HepG2 (cell line): Measurements from ENCODE around the gene C2orf15. TPM values are rescaled to one million over a fixed set of nuclear protein-coding genes. Genes with fewer than 3 reads are reported as not detected.

Experiments used
- ATF7-NPFF ChIP-seq: sonication (generic); formaldehyde crosslinking; IDR thresholded peaks from 2 replicates; pipeline ENCODE4 v1.8.1; 2023; ENCODE audit warnings: mild to moderate bottlenecking, low read depth, missing genetic modification reagents, moderate library complexity
- DNMT1 ChIP-seq: sonication (generic); formaldehyde crosslinking; IDR thresholded peaks from 2 replicates; pipeline ENCODE4 v1.5.1; 2020; ENCODE audit warnings: mild to moderate bottlenecking, missing genetic modification reagents
- KDM4B ChIP-seq: sonication (generic); formaldehyde crosslinking; IDR thresholded peaks from 2 replicates; pipeline ENCODE4 v1.4.0; 2020; ENCODE audit warnings: missing genetic modification reagents
- NFATC3 ChIP-seq: sonication (generic); formaldehyde crosslinking; IDR thresholded peaks from 2 replicates; pipeline ENCODE4 v1.5.1; 2020; ENCODE audit warnings: mild to moderate bottlenecking, missing genetic modification reagents
- POLR2AphosphoS5 ChIP-seq: IDR thresholded peaks from 2 replicates; pipeline ENCODE4 v1.6.1; 2012; ENCODE audit warnings: low read depth, low read length
- POLR2G ChIP-seq: fragments of 200-400 bp; formaldehyde crosslinking; IDR thresholded peaks from 2 replicates; pipeline ENCODE4 v1.6.1; 2018; ENCODE audit warnings: mild to moderate bottlenecking, low read depth, low read length, moderate library complexity
- ZNF143 ChIP-seq: sonication (generic); formaldehyde crosslinking; IDR thresholded peaks from 2 replicates; pipeline ENCODE4 v1.4.0; 2020; ENCODE audit warnings: missing genetic modification reagents
- ZNF335 ChIP-seq: sonication (generic); formaldehyde crosslinking; IDR thresholded peaks from 2 replicates; pipeline ENCODE4 v1.4.0; 2020; ENCODE audit warnings: missing genetic modification reagents
- ZNF33B ChIP-seq: sonication (generic); formaldehyde crosslinking; IDR thresholded peaks from 2 replicates; pipeline ENCODE4 v1.5.1; 2020; ENCODE audit warnings: mild to moderate bottlenecking, missing genetic modification reagents
- ZNF674 ChIP-seq: sonication (generic); formaldehyde crosslinking; IDR thresholded peaks from 2 replicates; pipeline ENCODE4 v1.5.0; 2020; ENCODE audit warnings: low read depth, mild to moderate bottlenecking, missing genetic modification reagents
- ZNF773 ChIP-seq: sonication (generic); formaldehyde crosslinking; IDR thresholded peaks from 2 replicates; pipeline ENCODE4 v1.4.0; 2020; ENCODE audit warnings: missing genetic modification reagents, borderline replicate concordance
- ZNF883 ChIP-seq: sonication (generic); formaldehyde crosslinking; IDR thresholded peaks from 2 replicates; pipeline ENCODE4 v1.5.1; 2020; ENCODE audit warnings: mild to moderate bottlenecking, missing genetic modification reagents; ENCODE audit errors: not compliant biosample characterization
- polyA plus RNA-seq, 8 experiments: library from polyadenylated mRNA; depleted of rRNA in 3 of 8; stranded (reverse) in 7 of 8; unstranded in 1 of 8; fragments of >200 nt; fragmentation: Illumina TruSeq in 4 of 8; extraction: Trizol in 4 of 8; gene quantifications; 2 replicates each; pipeline versions ENCODE4 v1.2.1 to v1.2.3, GENCODE V29; 2011 to 2016; ENCODE audit warnings: low read depth in 4 of 8, missing spikeins in 1 of 8, mixed read lengths in 1 of 8; ENCODE audit not compliant: insufficient read depth in 1 of 8
- total RNA-seq, 5 experiments: library from RNA; depleted of rRNA; stranded (reverse); fragments of >200 nt; fragmentation: Illumina TruSeq; extraction: Trizol; gene quantifications; 2 replicates each; pipeline ENCODE4 v1.2.3, GENCODE V29; 2016; ENCODE audit warnings: low read depth in 1 of 5
- TF ChIP-seq, protein P1 (sequence below): sonication (generic); formaldehyde crosslinking; IDR thresholded peaks from 2 replicates; pipeline ENCODE4 v1.8.0; 2022; ENCODE audit warnings: mild to moderate bottlenecking, missing genetic modification reagents
- TF ChIP-seq, protein P2 (sequence below): sonication (generic); formaldehyde crosslinking; IDR thresholded peaks from 2 replicates; pipeline ENCODE4 v1.4.0; 2020; ENCODE audit warnings: missing genetic modification reagents, borderline replicate concordance
- TF ChIP-seq, protein P3 (sequence below): sonication (generic); formaldehyde crosslinking; IDR thresholded peaks from 2 replicates; pipeline ENCODE4 v1.5.0; 2020; ENCODE audit warnings: mild to moderate bottlenecking, missing genetic modification reagents
- TF ChIP-seq, protein P4 (sequence below): sonication (generic); formaldehyde crosslinking; IDR thresholded peaks from 2 replicates; pipeline ENCODE4 v1.8.1; 2023; ENCODE audit warnings: mild to moderate bottlenecking, missing genetic modification reagents, borderline replicate concordance
- TF ChIP-seq, protein P5 (sequence below): sonication (generic); formaldehyde crosslinking; IDR thresholded peaks from 2 replicates; pipeline ENCODE4 v1.4.0; 2020; ENCODE audit warnings: missing genetic modification reagents
- TF ChIP-seq, protein P6 (sequence below): sonication (generic); formaldehyde crosslinking; IDR thresholded peaks from 2 replicates; pipeline ENCODE4 v1.4.0; 2020; ENCODE audit warnings: mild to moderate bottlenecking, missing genetic modification reagents

The C2orf15 gene
- total and polyA plus RNA-seq, 2 of the 13 experiments (the other 11 are each of a cell fraction or from before 2014, with no cell fraction given): 5.5 to 8.3 TPM

DNA sequence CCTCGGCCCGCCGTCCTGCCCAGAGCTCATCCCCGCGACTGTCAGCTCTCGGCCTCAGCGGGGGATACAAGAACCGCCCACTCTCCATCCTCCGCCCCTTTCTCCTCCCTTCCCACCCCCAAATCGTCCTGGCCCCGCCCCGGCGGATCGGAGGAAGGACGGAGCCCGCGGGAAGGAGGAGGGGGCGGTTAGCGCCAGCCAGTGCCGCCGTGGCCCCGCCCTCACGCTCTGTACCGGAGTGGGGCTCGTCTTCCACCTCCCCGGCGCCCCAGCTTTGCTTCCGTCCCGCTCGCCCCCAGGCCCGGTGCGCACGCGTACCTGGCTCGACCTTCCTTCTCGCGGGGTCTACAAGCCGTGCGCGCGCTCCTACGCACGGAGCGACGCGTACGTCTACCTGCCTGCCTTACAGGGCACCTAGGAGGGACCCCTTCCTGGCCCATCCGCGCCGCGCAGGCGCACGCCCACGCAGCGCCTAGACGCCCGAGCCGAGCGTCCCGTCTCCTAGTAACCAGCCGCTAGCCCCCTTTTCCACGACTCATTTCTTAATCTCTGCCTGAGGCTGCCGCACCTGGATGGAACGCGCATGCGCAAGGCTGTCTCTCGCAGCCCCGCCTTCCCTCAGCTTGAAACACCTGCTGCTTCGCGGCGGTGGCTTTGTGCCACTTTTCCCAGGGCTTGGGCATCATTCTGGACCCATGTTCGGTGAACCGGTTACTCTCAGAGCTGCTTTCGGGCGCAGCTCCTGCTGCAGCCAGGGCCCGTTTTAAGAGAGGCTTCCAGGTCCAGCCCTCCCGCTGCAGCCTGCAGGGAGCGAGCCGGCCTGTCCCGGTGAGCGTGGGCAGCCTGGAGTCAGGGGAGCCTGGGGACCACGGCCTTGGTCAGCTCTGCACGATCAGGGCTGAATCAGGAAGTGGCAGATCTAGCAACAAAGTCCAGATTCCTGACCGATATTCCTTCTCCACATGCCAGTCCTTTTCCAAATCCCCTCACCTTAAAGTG, at the start of gene C2orf15 (continued):
- TF ChIP-seq ZNF883 (peak; percentile 81), POLR2AphosphoS5 (peak; percentile 98), ZNF33B (peak; percentile 24; the same call in 1 of the 2 replicates), DNMT1 (CRISPR knock-in tag) (peak; percentile 61; the same call in 1 of the 2 replicates), NFATC3 (CRISPR knock-in tag) (peak; percentile 71), KDM4B (peak; percentile 38; the same call in 1 of the 2 replicates), ZNF335 (CRISPR knock-in tag) (peak; percentile 66), ZNF674 (CRISPR knock-in tag) (no peak; the same call in 1 of the 2 replicates), ZNF143 (CRISPR knock-in tag) (peak; percentile 52; the same call in 1 of the 2 replicates), ATF7-NPFF (CRISPR knock-in tag) (no peak; the same call in 1 of the 2 replicates), ZNF773 (no peak), POLR2G (peak; percentile 92; the same call in 1 of the 2 replicates)
- TF ChIP-seq, protein P1, sequence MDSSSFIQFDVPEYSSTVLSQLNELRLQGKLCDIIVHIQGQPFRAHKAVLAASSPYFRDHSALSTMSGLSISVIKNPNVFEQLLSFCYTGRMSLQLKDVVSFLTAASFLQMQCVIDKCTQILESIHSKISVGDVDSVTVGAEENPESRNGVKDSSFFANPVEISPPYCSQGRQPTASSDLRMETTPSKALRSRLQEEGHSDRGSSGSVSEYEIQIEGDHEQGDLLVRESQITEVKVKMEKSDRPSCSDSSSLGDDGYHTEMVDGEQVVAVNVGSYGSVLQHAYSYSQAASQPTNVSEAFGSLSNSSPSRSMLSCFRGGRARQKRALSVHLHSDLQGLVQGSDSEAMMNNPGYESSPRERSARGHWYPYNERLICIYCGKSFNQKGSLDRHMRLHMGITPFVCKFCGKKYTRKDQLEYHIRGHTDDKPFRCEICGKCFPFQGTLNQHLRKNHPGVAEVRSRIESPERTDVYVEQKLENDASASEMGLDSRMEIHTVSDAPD (CRISPR knock-in tag): no peak; the same call in 1 of the 2 replicates
- TF ChIP-seq, protein P2, sequence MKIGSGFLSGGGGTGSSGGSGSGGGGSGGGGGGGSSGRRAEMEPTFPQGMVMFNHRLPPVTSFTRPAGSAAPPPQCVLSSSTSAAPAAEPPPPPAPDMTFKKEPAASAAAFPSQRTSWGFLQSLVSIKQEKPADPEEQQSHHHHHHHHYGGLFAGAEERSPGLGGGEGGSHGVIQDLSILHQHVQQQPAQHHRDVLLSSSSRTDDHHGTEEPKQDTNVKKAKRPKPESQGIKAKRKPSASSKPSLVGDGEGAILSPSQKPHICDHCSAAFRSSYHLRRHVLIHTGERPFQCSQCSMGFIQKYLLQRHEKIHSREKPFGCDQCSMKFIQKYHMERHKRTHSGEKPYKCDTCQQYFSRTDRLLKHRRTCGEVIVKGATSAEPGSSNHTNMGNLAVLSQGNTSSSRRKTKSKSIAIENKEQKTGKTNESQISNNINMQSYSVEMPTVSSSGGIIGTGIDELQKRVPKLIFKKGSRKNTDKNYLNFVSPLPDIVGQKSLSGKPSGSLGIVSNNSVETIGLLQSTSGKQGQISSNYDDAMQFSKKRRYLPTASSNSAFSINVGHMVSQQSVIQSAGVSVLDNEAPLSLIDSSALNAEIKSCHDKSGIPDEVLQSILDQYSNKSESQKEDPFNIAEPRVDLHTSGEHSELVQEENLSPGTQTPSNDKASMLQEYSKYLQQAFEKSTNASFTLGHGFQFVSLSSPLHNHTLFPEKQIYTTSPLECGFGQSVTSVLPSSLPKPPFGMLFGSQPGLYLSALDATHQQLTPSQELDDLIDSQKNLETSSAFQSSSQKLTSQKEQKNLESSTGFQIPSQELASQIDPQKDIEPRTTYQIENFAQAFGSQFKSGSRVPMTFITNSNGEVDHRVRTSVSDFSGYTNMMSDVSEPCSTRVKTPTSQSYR (CRISPR knock-in tag): peak; percentile 40; the same call in 1 of the 2 replicates
- TF ChIP-seq, protein P3, sequence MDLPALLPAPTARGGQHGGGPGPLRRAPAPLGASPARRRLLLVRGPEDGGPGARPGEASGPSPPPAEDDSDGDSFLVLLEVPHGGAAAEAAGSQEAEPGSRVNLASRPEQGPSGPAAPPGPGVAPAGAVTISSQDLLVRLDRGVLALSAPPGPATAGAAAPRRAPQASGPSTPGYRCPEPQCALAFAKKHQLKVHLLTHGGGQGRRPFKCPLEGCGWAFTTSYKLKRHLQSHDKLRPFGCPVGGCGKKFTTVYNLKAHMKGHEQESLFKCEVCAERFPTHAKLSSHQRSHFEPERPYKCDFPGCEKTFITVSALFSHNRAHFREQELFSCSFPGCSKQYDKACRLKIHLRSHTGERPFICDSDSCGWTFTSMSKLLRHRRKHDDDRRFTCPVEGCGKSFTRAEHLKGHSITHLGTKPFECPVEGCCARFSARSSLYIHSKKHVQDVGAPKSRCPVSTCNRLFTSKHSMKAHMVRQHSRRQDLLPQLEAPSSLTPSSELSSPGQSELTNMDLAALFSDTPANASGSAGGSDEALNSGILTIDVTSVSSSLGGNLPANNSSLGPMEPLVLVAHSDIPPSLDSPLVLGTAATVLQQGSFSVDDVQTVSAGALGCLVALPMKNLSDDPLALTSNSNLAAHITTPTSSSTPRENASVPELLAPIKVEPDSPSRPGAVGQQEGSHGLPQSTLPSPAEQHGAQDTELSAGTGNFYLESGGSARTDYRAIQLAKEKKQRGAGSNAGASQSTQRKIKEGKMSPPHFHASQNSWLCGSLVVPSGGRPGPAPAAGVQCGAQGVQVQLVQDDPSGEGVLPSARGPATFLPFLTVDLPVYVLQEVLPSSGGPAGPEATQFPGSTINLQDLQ: no peak; the same call in 1 of the 2 replicates
- TF ChIP-seq, protein P4, sequence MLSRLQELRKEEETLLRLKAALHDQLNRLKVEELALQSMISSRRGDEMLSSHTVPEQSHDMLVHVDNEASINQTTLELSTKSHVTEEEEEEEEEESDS (CRISPR knock-in tag): no peak
- TF ChIP-seq, protein P5, sequence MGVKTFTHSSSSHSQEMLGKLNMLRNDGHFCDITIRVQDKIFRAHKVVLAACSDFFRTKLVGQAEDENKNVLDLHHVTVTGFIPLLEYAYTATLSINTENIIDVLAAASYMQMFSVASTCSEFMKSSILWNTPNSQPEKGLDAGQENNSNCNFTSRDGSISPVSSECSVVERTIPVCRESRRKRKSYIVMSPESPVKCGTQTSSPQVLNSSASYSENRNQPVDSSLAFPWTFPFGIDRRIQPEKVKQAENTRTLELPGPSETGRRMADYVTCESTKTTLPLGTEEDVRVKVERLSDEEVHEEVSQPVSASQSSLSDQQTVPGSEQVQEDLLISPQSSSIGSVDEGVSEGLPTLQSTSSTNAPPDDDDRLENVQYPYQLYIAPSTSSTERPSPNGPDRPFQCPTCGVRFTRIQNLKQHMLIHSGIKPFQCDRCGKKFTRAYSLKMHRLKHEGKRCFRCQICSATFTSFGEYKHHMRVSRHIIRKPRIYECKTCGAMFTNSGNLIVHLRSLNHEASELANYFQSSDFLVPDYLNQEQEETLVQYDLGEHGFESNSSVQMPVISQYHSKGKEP: no peak; the same call in 1 of the 2 replicates
- TF ChIP-seq, protein P6, sequence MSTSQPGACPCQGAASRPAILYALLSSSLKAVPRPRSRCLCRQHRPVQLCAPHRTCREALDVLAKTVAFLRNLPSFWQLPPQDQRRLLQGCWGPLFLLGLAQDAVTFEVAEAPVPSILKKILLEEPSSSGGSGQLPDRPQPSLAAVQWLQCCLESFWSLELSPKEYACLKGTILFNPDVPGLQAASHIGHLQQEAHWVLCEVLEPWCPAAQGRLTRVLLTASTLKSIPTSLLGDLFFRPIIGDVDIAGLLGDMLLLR (CRISPR knock-in tag): peak; percentile 64
